Lung (tissue), 12 donors: ENCODE results near the gene MAPK14. TPM values are rescaled to one million over a fixed set of nuclear protein-coding genes. Genes with fewer than 3 reads are reported as not detected.

ENCODE experiments used
- ATAC-seq: fragments of 200-7000 bp; cut with Tn5 transposase; one replicate; pipeline ENCODE4 v1.9.1; 2020; ENCODE audit warnings: moderate number of reproducible peaks; ENCODE audit not compliant: insufficient read depth, low FRiP score
- DNase-seq, 3 donors: peaks; one replicate each; pipeline ENCODE4 v3.0.0-alpha.2; 2013 to 2017
- H3K27ac ChIP-seq, 2 donors: one replicate each; pipeline ENCODE4 v1.5.1; 2013; ENCODE audit warnings: mild to moderate bottlenecking in 2 of 2, moderate library complexity in 2 of 2, control low read depth in 1 of 2, inconsistent platforms in 1 of 2, low read depth in 1 of 2, low read length in 1 of 2
- H3K27me3 ChIP-seq, 3 donors: one replicate each; pipeline ENCODE4 v1.5.1; 2013; ENCODE audit warnings: low read length in 2 of 3; ENCODE audit not compliant: control insufficient read depth in 3 of 3, insufficient read depth in 3 of 3
- H3K36me3 ChIP-seq, 4 donors: one replicate each; pipeline ENCODE4 v1.5.1; 2013; ENCODE audit warnings: low read length in 4 of 4, mild to moderate bottlenecking in 1 of 4, moderate library complexity in 1 of 4; ENCODE audit not compliant: control insufficient read depth in 4 of 4, insufficient read depth in 4 of 4
- H3K4me1 ChIP-seq, 5 donors: one replicate each; pipeline ENCODE4 v1.5.1; 2013; ENCODE audit warnings: low read length in 5 of 5, mild to moderate bottlenecking in 2 of 5, moderate library complexity in 1 of 5; ENCODE audit not compliant: control insufficient read depth in 5 of 5, insufficient read depth in 5 of 5
- H3K4me3 ChIP-seq: one replicate; pipeline ENCODE4 v1.5.1; 2013; ENCODE audit warnings: mild to moderate bottlenecking, control low read depth, moderate library complexity
- H3K9ac ChIP-seq, 2 donors: one replicate each; pipeline ENCODE4 v1.5.1; 2013; ENCODE audit warnings: low read length in 2 of 2, control low read depth in 1 of 2; ENCODE audit not compliant: insufficient read depth in 1 of 2
- H3K9me3 ChIP-seq, 4 donors: one replicate each; pipeline ENCODE4 v1.5.1; 2013; ENCODE audit warnings: low read length in 3 of 4, mild to moderate bottlenecking in 1 of 4, moderate library complexity in 1 of 4; ENCODE audit not compliant: control insufficient read depth in 4 of 4, insufficient read depth in 3 of 4
- CTCF ChIP-seq: IDR thresholded peaks from 2 replicates; pipeline ENCODE4 v1.5.1; 2012; ENCODE audit warnings: mild to moderate bottlenecking; ENCODE audit errors: control extremely low read depth, extremely low read depth
- WGBS, 2 donors: extraction: QIAGEN DNeasy Blood & Tissue Kit; methylation state at CpG; one replicate each; pipeline ENCODE4 v1.1.7; 2013; 5-methylcytosine and 5-hydroxymethylcytosine counted together
- polyA plus RNA-seq, 2 donors: library from polyadenylated mRNA; stranded (reverse); fragments of 200-250 nt; gene quantifications; one replicate each; pipeline ENCODE4 v1.2.1, GENCODE V29; 2013
- total RNA-seq, 2 donors: library from RNA; depleted of rRNA in 1 of 2; stranded (reverse); fragments of >200 nt in 1 of 2; gene quantifications; one replicate each; pipeline ENCODE4 v1.2.1, GENCODE V29; 2014 to 2021
- donor health status: control.
- donor health status: control.
- donor health status: Bipolar disorder and iron deficiency.
- donor health status: healthy.
- donor health status: DM: yes; HTN: yes; CAD: no.

The MAPK14 gene
- total and polyA plus RNA-seq, 4 donors: 12.8 to 93.3 (median 59.5) TPM

- DNase-seq (no peak), ATAC-seq (no peak)
- 70 to 80% methylated on average over 3 of the region's 3 CpGs for WGBS, 2 donors
Measured at GRCh38 chr6:36070252-36070651, 42.6 kb downstream of the MAPK14 start.

GRCh38 chr6:36071281-36071680, 43.7 kb downstream of the MAPK14 start:
- TF ChIP-seq CTCF: no peak
- no peak for DNase-seq
- no peak for ATAC-seq
- H3K9me3 ChIP-seq: no peaks in the 10 kb centered on the region
- H3K27me3 ChIP-seq: no peaks in the 10 kb centered on the region
- no peak overlapping the region for H3K4me3 ChIP-seq
- no peak overlapping the region for H3K27ac ChIP-seq
- peaks cover 0 to 5% (median 2%) of the 10 kb centered on the region in 4 donors for H3K36me3 ChIP-seq
- peaks cover 0 to 20% (median 5%) of the 10 kb centered on the region in 5 donors for H3K4me1 ChIP-seq
- WGBS, 2 donors: 92% methylated on average over 3 of the region's 3 CpGs
- no peak overlapping the region for H3K9ac ChIP-seq

More at GRCh38 chr6:36070252-36070651, 42.6 kb downstream of the MAPK14 start:
- no peaks in the 10 kb centered on the region for H3K27me3 ChIP-seq
- no peak for TF ChIP-seq CTCF
- H3K27ac ChIP-seq: no peak overlapping the region
- H3K36me3 ChIP-seq: peaks cover 0 to 2% (median under 1%) of the 10 kb centered on the region in 4 donors
- H3K4me3 ChIP-seq: no peak overlapping the region
- no peaks in the 10 kb centered on the region for H3K9me3 ChIP-seq
- peaks cover 0 to 28% (median 11%) of the 10 kb centered on the region in 5 donors for H3K4me1 ChIP-seq
- H3K9ac ChIP-seq: no peak overlapping the region

GRCh38 chr6:36071714-36072113, 44.1 kb downstream of the MAPK14 start:
- Histone ChIP-seq H3K36me3 (peaks cover 0 to 8% (median 3%) of the 10 kb centered on the region in 4 donors), H3K9me3 (no peaks in the 10 kb centered on the region), H3K9ac (no peak overlapping the region), H3K27me3 (no peaks in the 10 kb centered on the region), H3K27ac (no peak overlapping the region), H3K4me3 (no peak overlapping the region), H3K4me1 (peaks cover 0 to 16% (median 5%) of the 10 kb centered on the region in 5 donors)
- DNase-seq (no peak), ATAC-seq (no peak)
- 98 to 100% methylated on average over 1 of the region's 1 CpG for WGBS, 2 donors
- TF ChIP-seq CTCF: no peak

GRCh38 chr6:36072681-36073080, 45.1 kb downstream of the MAPK14 start:
- ATAC-seq (no peak), DNase-seq (no peak)
- Histone ChIP-seq H3K36me3 (peaks cover 0 to 11% (median 5%) of the 10 kb centered on the region in 4 donors), H3K9me3 (no peaks in the 10 kb centered on the region), H3K27me3 (no peaks in the 10 kb centered on the region), H3K27ac (no peak overlapping the region), H3K4me1 (peaks cover 0 to 9% (median 5%) of the 10 kb centered on the region in 5 donors), H3K4me3 (no peak overlapping the region), H3K9ac (no peak overlapping the region)
- WGBS, 2 donors: 94 to 97% methylated on average over 4 of the region's 4 CpGs
- no peak for TF ChIP-seq CTCF
